NCI-H69 (cell line): ENCODE measurements around the gene NEK5.

ENCODE experiments used
- DNase-seq: peaks from one replicate; lab custom pipeline; 2025; lab: John Stamatoyannopoulos, UW

Gene NEK5

GRCh38 chr13:52009946-52010345 is 118.9 kb downstream of the NEK5 start:
- no peak for DNase-seq

- DNase-seq = no peak
Observed at GRCh38 chr13:52006523-52007245, 122.2 kb downstream of the NEK5 start.

GRCh38 chr13:52005841-52006522 is 122.9 kb downstream of the NEK5 start:
- no peak for DNase-seq

- no peak for DNase-seq
Observed at GRCh38 chr13:52004511-52005170, 124.2 kb downstream of the NEK5 start.

- DNase-seq = peak; percentile 16
Observed at GRCh38 chr13:52003541-52003940, 125.3 kb downstream of the NEK5 start.

- no peak for DNase-seq
Observed at GRCh38 chr13:52002361-52002760, 126.5 kb downstream of the NEK5 start.

- peak; percentile 65 for DNase-seq
Observed at GRCh38 chr13:52001120-52001731, 127.6 kb downstream of the NEK5 start.

GRCh38 chr13:51999921-52000320 is 129.0 kb downstream of the NEK5 start:
- no peak for DNase-seq

GRCh38 chr13:51999510-51999911 is 129.4 kb downstream of the NEK5 start:
- no peak for DNase-seq

- peak; percentile 10 for DNase-seq
Observed at GRCh38 chr13:51998723-51999509, 130.0 kb downstream of the NEK5 start.

- DNase-seq = no peak
Observed at GRCh38 chr13:51997641-51998330, 131.1 kb downstream of the NEK5 start.

GRCh38 chr13:51997186-51997585 is 131.7 kb downstream of the NEK5 start:
- DNase-seq = no peak

- DNase-seq = no peak
Observed at GRCh38 chr13:51996641-51997040, 132.2 kb downstream of the NEK5 start.

- peak; percentile 50 for DNase-seq
Observed at GRCh38 chr13:51995677-51996551, 133.0 kb downstream of the NEK5 start.

- no peak for DNase-seq
Observed at GRCh38 chr13:51993713-51994112, 135.2 kb downstream of the NEK5 start.

GRCh38 chr13:51988988-51989618 is 139.8 kb downstream of the NEK5 start:
- no peak for DNase-seq
